Measurements from ENCODE around the gene ETV1. TPM values are rescaled to one million over a fixed set of nuclear protein-coding genes. Genes with fewer than 3 reads are reported as not detected.

The ETV1 gene
- total and polyA plus RNA-seq, 2 of the 4 experiments (the other 2 are of a cell fraction) = 8.6 to 21.1 TPM

DNA sequence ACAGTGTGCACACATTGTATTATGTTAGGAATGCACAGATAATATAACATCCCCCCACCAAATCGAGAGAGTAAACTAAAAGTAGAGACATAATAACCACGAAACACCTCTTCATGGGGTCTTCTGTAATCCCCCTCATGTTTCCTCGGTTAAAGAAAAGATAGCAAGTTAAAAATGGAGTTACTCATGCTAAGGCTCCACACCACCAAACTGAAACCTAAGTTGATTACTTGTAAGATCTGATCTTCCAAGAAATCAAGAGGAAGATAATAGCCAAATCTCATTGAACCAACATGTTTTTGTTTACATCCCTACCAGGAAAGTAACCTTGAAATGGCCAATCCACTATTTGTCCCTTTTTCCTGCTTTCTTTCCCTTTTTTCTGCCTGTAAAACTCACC, 11.7 kb upstream of the ETV1 start:
- no peaks in the 10 kb centered on the region for H3K9me3 ChIP-seq (ENCODE audit: control insufficient read depth, insufficient read depth, low read length)
- DNase-seq (no peak), ATAC-seq (ENCODE audit: low read depth) (no peak)
- H3K18ac ChIP-seq (ENCODE audit: low read depth, low read length) = no peak overlapping the region
- no peak overlapping the region for H3K27ac ChIP-seq (ENCODE audit: insufficient read depth, low read length)
- intact Hi-C loops (cut with micrococcal nuclease) (no loop called here), dilution Hi-C loops (cut with HindIII; ENCODE audit: low sequenced_read_pairs, unreplicated experiment) (no loop called here), in situ Hi-C loops (cut with MboI; ENCODE audit: low sequenced_read_pairs) (loop anchor here (25.0 kb wide), 1 partner anchor 464 kb away; no protein-coding TSS in a partner anchor)
- H2BK5ac ChIP-seq (ENCODE audit: low read depth, low read length, poor library complexity, severe bottlenecking) = no peak overlapping the region
- no peak overlapping the region for H4K91ac ChIP-seq (ENCODE audit: insufficient read depth, low read depth, low read length)
- no peak overlapping the region for H2BK20ac ChIP-seq (ENCODE audit: low read depth, low read length)
- no peak overlapping the region for H2AK5ac ChIP-seq (ENCODE audit: low read depth, low read length)
- H3K4ac ChIP-seq (ENCODE audit: low read depth, low read length) = no peak overlapping the region
- no peak overlapping the region for H4K5ac ChIP-seq (ENCODE audit: low read depth, low read length)
- no peak overlapping the region for H3K4me3 ChIP-seq (ENCODE audit: insufficient read depth, low read depth, low read length)
- no peaks in the 10 kb centered on the region for H3K36me3 ChIP-seq (ENCODE audit: control insufficient read depth, insufficient read depth, low read length)
- H4K20me1 ChIP-seq (ENCODE audit: insufficient read depth, low read length) = no peaks in the 10 kb centered on the region
- H3K56ac ChIP-seq (ENCODE audit: extremely low read depth, insufficient read depth, low read length) = no peak overlapping the region
- no CpG with 5 or more reads among the region's 3 CpGs for WGBS, 2 experiments (ENCODE audit: extremely low coverage in 2 of 2, insufficient read length in 1 of 2)
- H3K9ac ChIP-seq (ENCODE audit: low read depth, low read length) = no peak overlapping the region
- no peaks in the 10 kb centered on the region for H3K4me1 ChIP-seq (ENCODE audit: control insufficient read depth, insufficient read depth, low read length)
- ChIA-PET CTCF (interaction anchor here (0.6 kb wide), 1 partner anchor 71 kb away, joined by 4 read pairs; no protein-coding TSS in a partner anchor), POLR2A (ENCODE audit: unreplicated experiment) (no interaction called here)
- H3K23ac ChIP-seq (ENCODE audit: low read depth, low read length) = no peak overlapping the region
- H2AK9ac ChIP-seq (replicated peaks; ENCODE audit: low read depth, low read length, poor library complexity) = no peak overlapping the region
- TF ChIP-seq NFE2L2 (IDR thresholded peaks at IDR 0.05; ENCODE audit: low read depth, low read length) (no peak), CHD1 (IDR thresholded peaks at IDR 0.05; ENCODE audit: low read depth, low read length) (no peak), RAD21 (IDR thresholded peaks at IDR 0.05; ENCODE audit: low read length) (no peak), BHLHE40 (IDR thresholded peaks at IDR 0.05; ENCODE audit: low read depth, low read length) (no peak), MXI1 (IDR thresholded peaks at IDR 0.05; ENCODE audit: borderline replicate concordance, low read depth, low read length) (no peak)
- no peaks in the 10 kb centered on the region for H3K9me1 ChIP-seq (ENCODE audit: insufficient read depth, low read length)
- H2BK120ac ChIP-seq (ENCODE audit: low read depth, low read length) = no peak overlapping the region
- H2BK15ac ChIP-seq (ENCODE audit: low read depth, low read length) = no peak overlapping the region
- BruUV-seq (replicated peaks) = no TSS peak
- H3K4me2 ChIP-seq (ENCODE audit: low read depth, low read length) = no peak overlapping the region
- no peaks in the 10 kb centered on the region for H3K79me1 ChIP-seq (ENCODE audit: low read depth in 1 of 2, low read length in 2 of 2)
- H3K14ac ChIP-seq (replicated peaks; ENCODE audit: low read depth, low read length) = no peak overlapping the region
- no peak overlapping the region for H2AFZ ChIP-seq (replicated peaks; ENCODE audit: low read length, poor library complexity)
- no peaks in the 10 kb centered on the region for H3K27me3 ChIP-seq (ENCODE audit: control insufficient read depth, insufficient read depth, low read length)
- H4K8ac ChIP-seq (ENCODE audit: low read depth in 2 of 2, low read length in 2 of 2) = no peak overlapping the region
